ENCODE measurements around the gene SCGB3A1. TPM values are rescaled to one million over a fixed set of nuclear protein-coding genes. Genes with fewer than 3 reads are reported as not detected.

Gene SCGB3A1
- total and polyA plus RNA-seq, 9 of the 15 experiments (the other 6 are each of a cell fraction or from before 2014, with no cell fraction given), result 0.33 TPM; not detected in 8

DNA sequence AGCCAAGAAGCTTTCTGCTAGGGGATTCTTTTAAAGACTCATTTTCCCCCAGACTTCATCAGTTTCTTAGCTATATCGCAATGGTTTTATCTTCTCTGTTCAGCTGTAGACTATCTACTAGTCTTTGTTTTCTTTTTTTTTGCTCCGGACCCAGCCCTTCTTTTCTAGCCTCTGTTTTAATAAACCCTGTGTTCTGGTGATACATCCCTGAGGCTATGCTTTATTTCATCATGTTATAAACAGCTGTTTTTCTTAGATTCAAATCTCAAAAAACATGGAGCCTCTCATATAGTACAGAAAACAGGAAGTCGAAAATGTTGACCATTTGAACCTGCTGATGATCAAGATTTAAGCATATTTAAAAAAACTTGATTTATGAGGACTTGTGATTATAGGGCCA lies 37.8 kb downstream of the SCGB3A1 start (continued):
- TF ChIP-seq, protein P1, sequence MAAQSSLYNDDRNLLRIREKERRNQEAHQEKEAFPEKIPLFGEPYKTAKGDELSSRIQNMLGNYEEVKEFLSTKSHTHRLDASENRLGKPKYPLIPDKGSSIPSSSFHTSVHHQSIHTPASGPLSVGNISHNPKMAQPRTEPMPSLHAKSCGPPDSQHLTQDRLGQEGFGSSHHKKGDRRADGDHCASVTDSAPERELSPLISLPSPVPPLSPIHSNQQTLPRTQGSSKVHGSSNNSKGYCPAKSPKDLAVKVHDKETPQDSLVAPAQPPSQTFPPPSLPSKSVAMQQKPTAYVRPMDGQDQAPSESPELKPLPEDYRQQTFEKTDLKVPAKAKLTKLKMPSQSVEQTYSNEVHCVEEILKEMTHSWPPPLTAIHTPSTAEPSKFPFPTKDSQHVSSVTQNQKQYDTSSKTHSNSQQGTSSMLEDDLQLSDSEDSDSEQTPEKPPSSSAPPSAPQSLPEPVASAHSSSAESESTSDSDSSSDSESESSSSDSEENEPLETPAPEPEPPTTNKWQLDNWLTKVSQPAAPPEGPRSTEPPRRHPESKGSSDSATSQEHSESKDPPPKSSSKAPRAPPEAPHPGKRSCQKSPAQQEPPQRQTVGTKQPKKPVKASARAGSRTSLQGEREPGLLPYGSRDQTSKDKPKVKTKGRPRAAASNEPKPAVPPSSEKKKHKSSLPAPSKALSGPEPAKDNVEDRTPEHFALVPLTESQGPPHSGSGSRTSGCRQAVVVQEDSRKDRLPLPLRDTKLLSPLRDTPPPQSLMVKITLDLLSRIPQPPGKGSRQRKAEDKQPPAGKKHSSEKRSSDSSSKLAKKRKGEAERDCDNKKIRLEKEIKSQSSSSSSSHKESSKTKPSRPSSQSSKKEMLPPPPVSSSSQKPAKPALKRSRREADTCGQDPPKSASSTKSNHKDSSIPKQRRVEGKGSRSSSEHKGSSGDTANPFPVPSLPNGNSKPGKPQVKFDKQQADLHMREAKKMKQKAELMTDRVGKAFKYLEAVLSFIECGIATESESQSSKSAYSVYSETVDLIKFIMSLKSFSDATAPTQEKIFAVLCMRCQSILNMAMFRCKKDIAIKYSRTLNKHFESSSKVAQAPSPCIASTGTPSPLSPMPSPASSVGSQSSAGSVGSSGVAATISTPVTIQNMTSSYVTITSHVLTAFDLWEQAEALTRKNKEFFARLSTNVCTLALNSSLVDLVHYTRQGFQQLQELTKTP (IDR thresholded peaks at IDR 0.05; ENCODE audit: low read depth in 1 of 2, partially characterized antibody in 2 of 2), result peak; percentile 50 to 76
- TF ChIP-seq DACH1 (IDR thresholded peaks at IDR 0.05; ENCODE audit: partially characterized antibody) (peak; percentile 93), ESRRB (CRISPR knock-in tag; IDR thresholded peaks at IDR 0.05; ENCODE audit: borderline replicate concordance) (no peak), ZNF146 (CRISPR knock-in tag; IDR thresholded peaks at IDR 0.05; ENCODE audit: unreplicated experiment) (no peak), PTRF (tag; IDR thresholded peaks at IDR 0.05) (no peak), PTBP1 (IDR thresholded peaks at IDR 0.05; ENCODE audit: low read depth, low read length) (no peak), RBM15 (IDR thresholded peaks at IDR 0.05; ENCODE audit: insufficient read depth, low read length) (no peak), HDGF (IDR thresholded peaks at IDR 0.05) (no peak), ARID1B (IDR thresholded peaks at IDR 0.05) (peak; percentile 94), ZBTB7A (IDR thresholded peaks at IDR 0.05; ENCODE audit: borderline replicate concordance, control insufficient read depth, low read depth, low read length) (no peak), BHLHE40 (IDR thresholded peaks at IDR 0.05; ENCODE audit: low read length) (no peak), STAT5A (IDR thresholded peaks at IDR 0.05; ENCODE audit: borderline replicate concordance, low read length) (peak; percentile 62; the same call in 1 of the 2 replicates), ETV1 (tag; conservative IDR thresholded peaks at IDR 0.05; ENCODE audit: low read depth) (no peak)
- TF ChIP-seq, protein P2, sequence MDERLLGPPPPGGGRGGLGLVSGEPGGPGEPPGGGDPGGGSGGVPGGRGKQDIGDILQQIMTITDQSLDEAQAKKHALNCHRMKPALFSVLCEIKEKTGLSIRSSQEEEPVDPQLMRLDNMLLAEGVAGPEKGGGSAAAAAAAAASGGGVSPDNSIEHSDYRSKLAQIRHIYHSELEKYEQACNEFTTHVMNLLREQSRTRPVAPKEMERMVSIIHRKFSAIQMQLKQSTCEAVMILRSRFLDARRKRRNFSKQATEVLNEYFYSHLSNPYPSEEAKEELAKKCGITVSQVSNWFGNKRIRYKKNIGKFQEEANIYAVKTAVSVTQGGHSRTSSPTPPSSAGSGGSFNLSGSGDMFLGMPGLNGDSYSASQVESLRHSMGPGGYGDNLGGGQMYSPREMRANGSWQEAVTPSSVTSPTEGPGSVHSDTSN (CRISPR knock-in tag; IDR thresholded peaks at IDR 0.05; ENCODE audit: low read depth), result no peak
- TF ChIP-seq, protein P2 (tag; conservative IDR thresholded peaks at IDR 0.05; ENCODE audit: low read depth), result peak; percentile 20; the same call in 1 of the 2 replicates
- TF ChIP-seq, protein P3, sequence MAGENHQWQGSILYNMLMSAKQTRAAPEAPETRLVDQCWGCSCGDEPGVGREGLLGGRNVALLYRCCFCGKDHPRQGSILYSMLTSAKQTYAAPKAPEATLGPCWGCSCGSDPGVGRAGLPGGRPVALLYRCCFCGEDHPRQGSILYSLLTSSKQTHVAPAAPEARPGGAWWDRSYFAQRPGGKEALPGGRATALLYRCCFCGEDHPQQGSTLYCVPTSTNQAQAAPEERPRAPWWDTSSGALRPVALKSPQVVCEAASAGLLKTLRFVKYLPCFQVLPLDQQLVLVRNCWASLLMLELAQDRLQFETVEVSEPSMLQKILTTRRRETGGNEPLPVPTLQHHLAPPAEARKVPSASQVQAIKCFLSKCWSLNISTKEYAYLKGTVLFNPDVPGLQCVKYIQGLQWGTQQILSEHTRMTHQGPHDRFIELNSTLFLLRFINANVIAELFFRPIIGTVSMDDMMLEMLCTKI (IDR thresholded peaks at IDR 0.05; ENCODE audit: partially characterized antibody), result no peak
- TF ChIP-seq, protein P4, sequence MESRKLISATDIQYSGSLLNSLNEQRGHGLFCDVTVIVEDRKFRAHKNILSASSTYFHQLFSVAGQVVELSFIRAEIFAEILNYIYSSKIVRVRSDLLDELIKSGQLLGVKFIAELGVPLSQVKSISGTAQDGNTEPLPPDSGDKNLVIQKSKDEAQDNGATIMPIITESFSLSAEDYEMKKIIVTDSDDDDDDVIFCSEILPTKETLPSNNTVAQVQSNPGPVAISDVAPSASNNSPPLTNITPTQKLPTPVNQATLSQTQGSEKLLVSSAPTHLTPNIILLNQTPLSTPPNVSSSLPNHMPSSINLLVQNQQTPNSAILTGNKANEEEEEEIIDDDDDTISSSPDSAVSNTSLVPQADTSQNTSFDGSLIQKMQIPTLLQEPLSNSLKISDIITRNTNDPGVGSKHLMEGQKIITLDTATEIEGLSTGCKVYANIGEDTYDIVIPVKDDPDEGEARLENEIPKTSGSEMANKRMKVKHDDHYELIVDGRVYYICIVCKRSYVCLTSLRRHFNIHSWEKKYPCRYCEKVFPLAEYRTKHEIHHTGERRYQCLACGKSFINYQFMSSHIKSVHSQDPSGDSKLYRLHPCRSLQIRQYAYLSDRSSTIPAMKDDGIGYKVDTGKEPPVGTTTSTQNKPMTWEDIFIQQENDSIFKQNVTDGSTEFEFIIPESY (CRISPR knock-in tag; IDR thresholded peaks at IDR 0.05), result no peak
